Activated naive CD8-positive, alpha-beta T cell treated with anti-CD3 and anti-CD28 coated beads, Interleukin-2, amount 50 U/mL, for 24 hours (primary cell): ENCODE measurements around the gene GMEB2.
A peak's percentile ranks its signal among the peaks of the same experiment; 100 is the strongest.
"Not testable (repeated sequence)": the region's sequence is repeated elsewhere in the genome, so short reads cannot be mapped to it uniquely, and the experiment has no call there.

ENCODE experiments used
- ATAC-seq: fragments of 150-1000 bp; cut with Tn5 transposase; one replicate; pipeline ENCODE4 v1.10.0; 2021
- DNase-seq: peaks from one replicate; pipeline ENCODE4 v3.0.0; 2021
- H3K27ac Mint-ChIP-seq: one replicate; pipeline ENCODE4 v1.8.0; 2021; ENCODE audit warnings: mild to moderate bottlenecking, mixed read lengths
- H3K27me3 Mint-ChIP-seq: one replicate; pipeline ENCODE4 v1.8.0; 2021; ENCODE audit warnings: mixed read lengths
- H3K36me3 Mint-ChIP-seq: one replicate; pipeline ENCODE4 v1.8.0; 2021; ENCODE audit warnings: low read depth, mixed read lengths
- H3K4me1 Mint-ChIP-seq: one replicate; pipeline ENCODE4 v1.8.0; 2021; ENCODE audit warnings: mixed read lengths
- H3K4me3 Mint-ChIP-seq: one replicate; pipeline ENCODE4 v1.8.0; 2021; ENCODE audit warnings: mild to moderate bottlenecking, moderate library complexity, mixed read lengths
- H3K9me3 Mint-ChIP-seq: one replicate; pipeline ENCODE4 v1.8.0; 2021; ENCODE audit warnings: mixed read lengths

The GMEB2 gene

GRCh38 chr20:63563225-63563935 lies 63.5 kb downstream of the GMEB2 start:
- Mint-ChIP-seq H3K4me3 (no peak overlapping the region), H3K4me1 (peaks cover 14% of the 10 kb centered on the region), H3K9me3 (no peaks in the 10 kb centered on the region), H3K27ac (no peak overlapping the region), H3K36me3 (peaks cover 3% of the 10 kb centered on the region), H3K27me3 (peaks cover 3% of the 10 kb centered on the region)
- DNase-seq (no peak), ATAC-seq (no peak)

- no peak overlapping the region for H3K4me3 Mint-ChIP-seq
Measured at GRCh38 chr20:63562461-63563224, 64.3 kb downstream of the GMEB2 start.

GRCh38 chr20:63561624-63562396 lies 65.1 kb downstream of the GMEB2 start:
- H3K27ac Mint-ChIP-seq: no peak overlapping the region
- ATAC-seq (no peak), DNase-seq (no peak)
- H3K4me3 Mint-ChIP-seq: no peak overlapping the region
- no peaks in the 10 kb centered on the region for H3K27me3 Mint-ChIP-seq
- peaks cover 3% of the 10 kb centered on the region for H3K36me3 Mint-ChIP-seq
- H3K9me3 Mint-ChIP-seq: no peaks in the 10 kb centered on the region
- H3K4me1 Mint-ChIP-seq: no peaks in the 10 kb centered on the region

More at GRCh38 chr20:63562461-63563224, 64.3 kb downstream of the GMEB2 start:
- Mint-ChIP-seq H3K27ac (no peak overlapping the region), H3K9me3 (no peaks in the 10 kb centered on the region), H3K4me1 (peaks cover 7% of the 10 kb centered on the region), H3K36me3 (peaks cover 3% of the 10 kb centered on the region), H3K27me3 (no peaks in the 10 kb centered on the region)
- DNase-seq: no peak
- no peak for ATAC-seq

- DNase-seq: no peak
- H3K27ac Mint-ChIP-seq: no peak overlapping the region
- no peak for ATAC-seq
- no peaks in the 10 kb centered on the region for H3K27me3 Mint-ChIP-seq
- no peak overlapping the region for H3K4me3 Mint-ChIP-seq
- H3K9me3 Mint-ChIP-seq: no peaks in the 10 kb centered on the region
- no peaks in the 10 kb centered on the region for H3K4me1 Mint-ChIP-seq
- peaks cover 3% of the 10 kb centered on the region for H3K36me3 Mint-ChIP-seq
Measured at GRCh38 chr20:63560856-63561609, 65.9 kb downstream of the GMEB2 start.

- H3K36me3 Mint-ChIP-seq: peaks cover 3% of the 10 kb centered on the region
- H3K27ac Mint-ChIP-seq: no peak overlapping the region
- no peaks in the 10 kb centered on the region for H3K27me3 Mint-ChIP-seq
- H3K9me3 Mint-ChIP-seq: no peaks in the 10 kb centered on the region
- DNase-seq (no peak), ATAC-seq (no peak)
- H3K4me1 Mint-ChIP-seq: no peaks in the 10 kb centered on the region
- no peak overlapping the region for H3K4me3 Mint-ChIP-seq
Measured at GRCh38 chr20:63560333-63560805, 66.5 kb downstream of the GMEB2 start.

GRCh38 chr20:63559485-63560332 lies 67.2 kb downstream of the GMEB2 start:
- not testable (repeated sequence) for H3K27ac Mint-ChIP-seq, DNase-seq, ATAC-seq, H3K9me3 Mint-ChIP-seq, H3K36me3 Mint-ChIP-seq, H3K4me1 Mint-ChIP-seq, H3K27me3 Mint-ChIP-seq, H3K4me3 Mint-ChIP-seq

GRCh38 chr20:63558804-63559484 lies 68.0 kb downstream of the GMEB2 start:
- Mint-ChIP-seq H3K27ac (no peak overlapping the region), H3K4me1 (no peaks in the 10 kb centered on the region), H3K4me3 (no peak overlapping the region), H3K36me3 (peaks cover 3% of the 10 kb centered on the region), H3K9me3 (no peaks in the 10 kb centered on the region), H3K27me3 (no peaks in the 10 kb centered on the region)
- DNase-seq (no peak), ATAC-seq (no peak)

GRCh38 chr20:63557481-63557891 lies 69.4 kb downstream of the GMEB2 start:
- Mint-ChIP-seq H3K4me1 (peaks cover 8% of the 10 kb centered on the region), H3K9me3 (no peaks in the 10 kb centered on the region), H3K36me3 (peaks cover 3% of the 10 kb centered on the region), H3K27me3 (no peaks in the 10 kb centered on the region), H3K27ac (no peak overlapping the region), H3K4me3 (no peak overlapping the region)
- no peak for ATAC-seq
- DNase-seq: no peak

GRCh38 chr20:63556873-63557478 lies 69.9 kb downstream of the GMEB2 start:
- peaks cover 11% of the 10 kb centered on the region for H3K4me1 Mint-ChIP-seq
- H3K4me3 Mint-ChIP-seq: no peak overlapping the region
- DNase-seq: no peak
- peaks cover 3% of the 10 kb centered on the region for H3K36me3 Mint-ChIP-seq
- H3K27me3 Mint-ChIP-seq: no peaks in the 10 kb centered on the region
- H3K9me3 Mint-ChIP-seq: no peaks in the 10 kb centered on the region
- H3K27ac Mint-ChIP-seq: no peak overlapping the region
- ATAC-seq: no peak

GRCh38 chr20:63555661-63556381 lies 71.1 kb downstream of the GMEB2 start:
- no peak for ATAC-seq
- Mint-ChIP-seq H3K27ac (no peak overlapping the region), H3K4me3 (no peak overlapping the region), H3K9me3 (no peaks in the 10 kb centered on the region), H3K4me1 (peaks cover 11% of the 10 kb centered on the region), H3K27me3 (peaks cover 4% of the 10 kb centered on the region), H3K36me3 (peaks cover 3% of the 10 kb centered on the region)
- no peak for DNase-seq

- peaks cover 4% of the 10 kb centered on the region for H3K27me3 Mint-ChIP-seq
- no peak for DNase-seq
- no peaks in the 10 kb centered on the region for H3K9me3 Mint-ChIP-seq
- no peak overlapping the region for H3K27ac Mint-ChIP-seq
- H3K4me3 Mint-ChIP-seq: peak overlapping the region; percentile 34
- H3K36me3 Mint-ChIP-seq: no peaks in the 10 kb centered on the region
- peaks cover 11% of the 10 kb centered on the region for H3K4me1 Mint-ChIP-seq
- peak; percentile 12 for ATAC-seq
Measured at GRCh38 chr20:63554361-63555278, 72.3 kb downstream of the GMEB2 start.
